ENCODE data around the gene ZNF362.

ZNF362 gene

GRCh38 chr1:33311706-33312412 is 55.6 kb downstream of the ZNF362 start:
- no peak for DNase-seq

GRCh38 chr1:33312413-33312749 is 56.1 kb downstream of the ZNF362 start:
- no peak for DNase-seq

GRCh38 chr1:33314416-33314815 is 58.1 kb downstream of the ZNF362 start:
- no peak for DNase-seq

GRCh38 chr1:33316601-33317000 is 60.3 kb downstream of the ZNF362 start:
- no peak for DNase-seq

GRCh38 chr1:33317354-33317753 is 61.1 kb downstream of the ZNF362 start:
- no peak for DNase-seq

GRCh38 chr1:33317946-33318345 is 61.7 kb downstream of the ZNF362 start:
- DNase-seq, result peak; percentile 0

- peak; percentile 0 for DNase-seq
Observed at GRCh38 chr1:33319186-33319948, 63.1 kb downstream of the ZNF362 start.

GRCh38 chr1:33319949-33320618 is 63.8 kb downstream of the ZNF362 start:
- DNase-seq, result no peak

GRCh38 chr1:33320619-33321165 is 64.4 kb downstream of the ZNF362 start, which contains the start of gene A3GALT2:
Gene A3GALT2, minus strand, starts transcription at chr1:33321098. Its CDS starts 0 bp downstream, at chr1:33321098.
- DNase-seq, result peak; percentile 2

GRCh38 chr1:33321178-33321577 is 64.9 kb downstream of the ZNF362 start:
- peak; percentile 1 for DNase-seq

- DNase-seq, result peak; percentile 1
Observed at GRCh38 chr1:33322109-33322508, 65.8 kb downstream of the ZNF362 start.

GRCh38 chr1:33322870-33323585 is 66.7 kb downstream of the ZNF362 start:
- DNase-seq, result no peak

- no peak for DNase-seq
Observed at GRCh38 chr1:33323663-33324477, 67.6 kb downstream of the ZNF362 start.

GRCh38 chr1:33324677-33325575 is 68.6 kb downstream of the ZNF362 start:
- no peak for DNase-seq

GRCh38 chr1:33326785-33327184 is 70.5 kb downstream of the ZNF362 start:
- DNase-seq, result no peak

GRCh38 chr1:33327587-33328325 is 71.5 kb downstream of the ZNF362 start:
- peak; percentile 97 for DNase-seq

GRCh38 chr1:33328817-33329216 is 72.5 kb downstream of the ZNF362 start:
- DNase-seq, result peak; percentile 1

- no peak for DNase-seq
Observed at GRCh38 chr1:33329600-33330305, 73.5 kb downstream of the ZNF362 start.

GRCh38 chr1:33330361-33330890 is 74.1 kb downstream of the ZNF362 start:
- DNase-seq, result no peak
